ENCODE results near the gene MARVELD2. TPM values are rescaled to one million over a fixed set of nuclear protein-coding genes. Genes with fewer than 3 reads are reported as not detected.

The MARVELD2 gene
- total and polyA plus RNA-seq, 10 donors, result 0.02 to 1.9 (median 0.83) TPM

GRCh38 chr5:69491838-69492390 is 77.0 kb downstream of the MARVELD2 start:
- DNase-seq, result no peak
- peaks cover 0 to 81% (median 32%) of the 10 kb centered on the region in 7 donors for H3K27me3 ChIP-seq (replicated peaks in 1 of 7)
- H3K27ac ChIP-seq, result no peak overlapping the region
- H3K9me3 ChIP-seq, result no peaks in the 10 kb centered on the region
- H3K4me1 ChIP-seq, result peaks cover 14 to 33% (median 25%) of the 10 kb centered on the region in 6 donors
- peak overlapping the region in 7 of 8 donors; percentile 46 to 85 (median 63) for H3K4me3 ChIP-seq
- TF ChIP-seq POLR2A (IDR thresholded peaks at IDR 0.05), result no peak
- TF ChIP-seq, protein P1, sequence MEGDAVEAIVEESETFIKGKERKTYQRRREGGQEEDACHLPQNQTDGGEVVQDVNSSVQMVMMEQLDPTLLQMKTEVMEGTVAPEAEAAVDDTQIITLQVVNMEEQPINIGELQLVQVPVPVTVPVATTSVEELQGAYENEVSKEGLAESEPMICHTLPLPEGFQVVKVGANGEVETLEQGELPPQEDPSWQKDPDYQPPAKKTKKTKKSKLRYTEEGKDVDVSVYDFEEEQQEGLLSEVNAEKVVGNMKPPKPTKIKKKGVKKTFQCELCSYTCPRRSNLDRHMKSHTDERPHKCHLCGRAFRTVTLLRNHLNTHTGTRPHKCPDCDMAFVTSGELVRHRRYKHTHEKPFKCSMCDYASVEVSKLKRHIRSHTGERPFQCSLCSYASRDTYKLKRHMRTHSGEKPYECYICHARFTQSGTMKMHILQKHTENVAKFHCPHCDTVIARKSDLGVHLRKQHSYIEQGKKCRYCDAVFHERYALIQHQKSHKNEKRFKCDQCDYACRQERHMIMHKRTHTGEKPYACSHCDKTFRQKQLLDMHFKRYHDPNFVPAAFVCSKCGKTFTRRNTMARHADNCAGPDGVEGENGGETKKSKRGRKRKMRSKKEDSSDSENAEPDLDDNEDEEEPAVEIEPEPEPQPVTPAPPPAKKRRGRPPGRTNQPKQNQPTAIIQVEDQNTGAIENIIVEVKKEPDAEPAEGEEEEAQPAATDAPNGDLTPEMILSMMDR (IDR thresholded peaks at IDR 0.05 in 8 of 11, conservative IDR thresholded peaks at IDR 0.05 in 3 of 11), result no peak
- no peak for TF ChIP-seq POLR2AphosphoS5 (IDR thresholded peaks at IDR 0.05)
- intact Hi-C loops (cut with DNase I; ENCODE audit: low total_unique reads), result no loop called here
- WGBS, 5 donors, result 21 to 31% (median 23%) methylated on average over 12 to 17 of the region's 17 CpGs
- no peaks in the 10 kb centered on the region for H3K36me3 ChIP-seq

GRCh38 chr5:69492391-69492922 is 77.5 kb downstream of the MARVELD2 start, which contains the start of gene OCLN:
Gene OCLN, plus strand, starts transcription at chr5:69492790. Its CDS starts 11,455 bp downstream, at chr5:69504245.
- H3K4me3 ChIP-seq, result peak within 1 kb of the TSS; percentile 45 to 85 (median 63)
- TF ChIP-seq POLR2AphosphoS5 (IDR thresholded peaks at IDR 0.05), result peak in 2 of 3 donors; percentile 12 to 14
- TF ChIP-seq, protein P1 (IDR thresholded peaks at IDR 0.05 in 8 of 11, conservative IDR thresholded peaks at IDR 0.05 in 3 of 11), result no peak
- H3K36me3 ChIP-seq, result no peaks in the 10 kb centered on the region
- 0 to 2% (median 1%) methylated on average over 29 to 56 of the region's 56 CpGs for WGBS, 5 donors
- H3K27me3 ChIP-seq (replicated peaks in 1 of 7), result peaks cover 0 to 80% (median 32%) of the 10 kb centered on the region in 7 donors
- no peak within 1 kb of the TSS for H3K27ac ChIP-seq
- no peaks in the 10 kb centered on the region for H3K9me3 ChIP-seq
- intact Hi-C loops (cut with DNase I; ENCODE audit: low total_unique reads), result no loop called here
- DNase-seq, result peak; percentile 77
- H3K4me1 ChIP-seq, result peaks cover 14 to 33% (median 25%) of the 10 kb centered on the region in 6 donors

DNA sequence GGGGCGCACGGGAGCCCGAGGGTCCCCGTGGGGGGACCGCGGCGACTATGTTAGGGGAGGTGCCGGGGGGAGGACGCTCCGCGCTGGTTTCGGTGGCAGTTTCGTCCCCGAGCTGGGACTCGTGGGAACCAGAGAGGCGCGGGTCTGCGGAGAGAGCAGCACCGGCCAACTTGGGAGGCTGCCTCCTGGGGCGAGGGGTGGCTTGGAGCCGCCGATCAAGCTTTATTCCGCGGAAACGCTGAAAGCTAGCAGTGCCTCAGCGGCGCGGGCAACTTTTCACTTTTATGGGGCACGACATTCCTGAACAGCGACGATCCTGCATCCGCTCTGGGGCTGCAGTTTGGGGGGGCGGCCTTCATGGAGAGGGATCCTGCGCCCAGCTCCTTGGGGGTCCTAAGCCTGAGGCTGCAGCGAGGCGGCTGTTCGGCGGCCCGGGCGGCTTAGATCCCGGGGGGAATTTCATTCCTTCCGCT is 78.0 kb downstream of the MARVELD2 start:
- Histone ChIP-seq H3K27me3 (replicated peaks in 1 of 7) (peaks cover 0 to 75% (median 32%) of the 10 kb centered on the region in 7 donors), H3K27ac (no peak overlapping the region), H3K36me3 (no peaks in the 10 kb centered on the region), H3K4me1 (peaks cover 14 to 33% (median 25%) of the 10 kb centered on the region in 6 donors), H3K9me3 (no peaks in the 10 kb centered on the region), H3K4me3 (peak overlapping the region; percentile 45 to 85 (median 63))
- peak; percentile 78 for DNase-seq
- WGBS, 5 donors, result 0 to 2% (median 1%) methylated on average over 12 to 42 of the region's 42 CpGs
- TF ChIP-seq POLR2AphosphoS5 (IDR thresholded peaks at IDR 0.05) (no peak), POLR2A (IDR thresholded peaks at IDR 0.05) (no peak)
- TF ChIP-seq, protein P1 (IDR thresholded peaks at IDR 0.05 in 8 of 11, conservative IDR thresholded peaks at IDR 0.05 in 3 of 11), result no peak
- intact Hi-C loops (cut with DNase I; ENCODE audit: low total_unique reads), result no loop called here

All from spleen (tissue), 11 donors.